ENCODE measurements around the gene GRAMD4.

The GRAMD4 gene

GRCh38 chr22:46575911-46576555 is 44.2 kb upstream of the GRAMD4 start:
- no peak for TF ChIP-seq EZH2phosphoT487 (IDR thresholded peaks at IDR 0.05; ENCODE audit: borderline replicate concordance, low read length)
- TF ChIP-seq, protein P1, sequence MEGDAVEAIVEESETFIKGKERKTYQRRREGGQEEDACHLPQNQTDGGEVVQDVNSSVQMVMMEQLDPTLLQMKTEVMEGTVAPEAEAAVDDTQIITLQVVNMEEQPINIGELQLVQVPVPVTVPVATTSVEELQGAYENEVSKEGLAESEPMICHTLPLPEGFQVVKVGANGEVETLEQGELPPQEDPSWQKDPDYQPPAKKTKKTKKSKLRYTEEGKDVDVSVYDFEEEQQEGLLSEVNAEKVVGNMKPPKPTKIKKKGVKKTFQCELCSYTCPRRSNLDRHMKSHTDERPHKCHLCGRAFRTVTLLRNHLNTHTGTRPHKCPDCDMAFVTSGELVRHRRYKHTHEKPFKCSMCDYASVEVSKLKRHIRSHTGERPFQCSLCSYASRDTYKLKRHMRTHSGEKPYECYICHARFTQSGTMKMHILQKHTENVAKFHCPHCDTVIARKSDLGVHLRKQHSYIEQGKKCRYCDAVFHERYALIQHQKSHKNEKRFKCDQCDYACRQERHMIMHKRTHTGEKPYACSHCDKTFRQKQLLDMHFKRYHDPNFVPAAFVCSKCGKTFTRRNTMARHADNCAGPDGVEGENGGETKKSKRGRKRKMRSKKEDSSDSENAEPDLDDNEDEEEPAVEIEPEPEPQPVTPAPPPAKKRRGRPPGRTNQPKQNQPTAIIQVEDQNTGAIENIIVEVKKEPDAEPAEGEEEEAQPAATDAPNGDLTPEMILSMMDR (IDR thresholded peaks at IDR 0.05; ENCODE audit: low read depth, low read length, poor library complexity, severe bottlenecking): no peak
- peak overlapping the region; percentile 71 for H3K4me2 ChIP-seq (ENCODE audit: low read length)
- peaks cover 19% of the 10 kb centered on the region for H3K79me2 ChIP-seq (ENCODE audit: control insufficient read depth, low read length)
- peak overlapping the region; percentile 67 for H3K4me3 ChIP-seq (ENCODE audit: low read length)
- peaks cover 10% of the 10 kb centered on the region for H3K9me3 ChIP-seq (ENCODE audit: control insufficient read depth, insufficient read depth, low read length)
- H3K27me3 ChIP-seq (ENCODE audit: control insufficient read depth, low read length): peaks cover 11% of the 10 kb centered on the region
- H4K20me1 ChIP-seq (ENCODE audit: control insufficient read depth, insufficient read depth, low read depth, low read length): no peaks in the 10 kb centered on the region
- no peak overlapping the region for H3K27ac ChIP-seq (ENCODE audit: low read depth, low read length)
- H3F3A ChIP-seq (ENCODE audit: control insufficient read depth, insufficient read depth): peaks cover 8% of the 10 kb centered on the region
- H3K9me2 ChIP-seq (replicated peaks; ENCODE audit: control insufficient read depth, low read length): no peaks in the 10 kb centered on the region
- peaks cover 44% of the 10 kb centered on the region for H3K4me1 ChIP-seq (ENCODE audit: control insufficient read depth, low read length)
- no peaks in the 10 kb centered on the region for H3K36me3 ChIP-seq (ENCODE audit: control insufficient read depth, low read length)

GRCh38 chr22:46576556-46577367 is 43.4 kb upstream of the GRAMD4 start:
- H3K27me3 ChIP-seq (ENCODE audit: control insufficient read depth, low read length): peaks cover 11% of the 10 kb centered on the region
- no peaks in the 10 kb centered on the region for H3K36me3 ChIP-seq (ENCODE audit: control insufficient read depth, low read length)
- peak overlapping the region; percentile 71 for H3K4me2 ChIP-seq (ENCODE audit: low read length)
- no peak overlapping the region for H3K27ac ChIP-seq (ENCODE audit: low read depth, low read length)
- no peak for TF ChIP-seq EZH2phosphoT487 (IDR thresholded peaks at IDR 0.05; ENCODE audit: borderline replicate concordance, low read length)
- TF ChIP-seq, protein P1 (IDR thresholded peaks at IDR 0.05; ENCODE audit: low read depth, low read length, poor library complexity, severe bottlenecking): no peak
- H3K9me3 ChIP-seq (ENCODE audit: control insufficient read depth, insufficient read depth, low read length): peaks cover 5% of the 10 kb centered on the region
- H3F3A ChIP-seq (ENCODE audit: control insufficient read depth, insufficient read depth): peaks cover 11% of the 10 kb centered on the region
- no peaks in the 10 kb centered on the region for H3K9me2 ChIP-seq (replicated peaks; ENCODE audit: control insufficient read depth, low read length)
- H3K4me3 ChIP-seq (ENCODE audit: low read length): peak overlapping the region; percentile 89
- peaks cover 51% of the 10 kb centered on the region for H3K4me1 ChIP-seq (ENCODE audit: control insufficient read depth, low read length)
- H3K79me2 ChIP-seq (ENCODE audit: control insufficient read depth, low read length): peaks cover 26% of the 10 kb centered on the region
- H4K20me1 ChIP-seq (ENCODE audit: control insufficient read depth, insufficient read depth, low read depth, low read length): no peaks in the 10 kb centered on the region

GRCh38 chr22:46577368-46578249 is 42.6 kb upstream of the GRAMD4 start:
- Histone ChIP-seq H3K4me1 (ENCODE audit: control insufficient read depth, low read length) (peaks cover 60% of the 10 kb centered on the region), H3K9me3 (ENCODE audit: control insufficient read depth, insufficient read depth, low read length) (no peaks in the 10 kb centered on the region), H4K20me1 (ENCODE audit: control insufficient read depth, insufficient read depth, low read depth, low read length) (no peaks in the 10 kb centered on the region), H3K4me3 (ENCODE audit: low read length) (peak overlapping the region; percentile 89), H3K4me2 (ENCODE audit: low read length) (peak overlapping the region; percentile 100), H3K79me2 (ENCODE audit: control insufficient read depth, low read length) (peaks cover 35% of the 10 kb centered on the region), H3K36me3 (ENCODE audit: control insufficient read depth, low read length) (no peaks in the 10 kb centered on the region), H3F3A (ENCODE audit: control insufficient read depth, insufficient read depth) (peaks cover 11% of the 10 kb centered on the region), H3K9me2 (replicated peaks; ENCODE audit: control insufficient read depth, low read length) (no peaks in the 10 kb centered on the region), H3K27me3 (ENCODE audit: control insufficient read depth, low read length) (peaks cover 11% of the 10 kb centered on the region), H3K27ac (ENCODE audit: low read depth, low read length) (no peak overlapping the region)
- TF ChIP-seq, protein P1 (IDR thresholded peaks at IDR 0.05; ENCODE audit: low read depth, low read length, poor library complexity, severe bottlenecking): no peak
- TF ChIP-seq EZH2phosphoT487 (IDR thresholded peaks at IDR 0.05; ENCODE audit: borderline replicate concordance, low read length): no peak
